Stimulated activated effector memory CD8-positive, alpha-beta T cell treated with anti-CD3 and anti-CD28 coated beads, Interleukin-12 subunit alpha, Interleukin-12 subunit beta, amount 100 ng/mL, for 72 hours (primary cell): ENCODE data around the gene GLOD4.

Source experiments
- ATAC-seq: fragments of 150-1000 bp; cut with Tn5 transposase; 2 replicates; pipeline ENCODE4 v1.10.0; 2021
- DNase-seq, 2 donors: peaks; one replicate each; pipeline ENCODE4 v3.0.0; 2021 to 2022; ENCODE audit warnings: low spot score in 2 of 2
- H3K27ac Mint-ChIP-seq: one replicate; pipeline ENCODE4 v1.8.0; 2022; ENCODE audit warnings: mild to moderate bottlenecking, mixed read lengths
- H3K36me3 Mint-ChIP-seq: one replicate; pipeline ENCODE4 v1.8.0; 2022; ENCODE audit warnings: mild to moderate bottlenecking, mixed read lengths
- H3K4me1 Mint-ChIP-seq: one replicate; pipeline ENCODE4 v1.8.0; 2022; ENCODE audit warnings: mixed read lengths
- H3K4me3 Mint-ChIP-seq: one replicate; pipeline ENCODE4 v1.8.0; 2022; ENCODE audit warnings: mild to moderate bottlenecking, mixed read lengths
- H3K9me3 Mint-ChIP-seq: one replicate; pipeline ENCODE4 v1.8.0; 2022; ENCODE audit warnings: mixed read lengths

GLOD4 gene

DNA sequence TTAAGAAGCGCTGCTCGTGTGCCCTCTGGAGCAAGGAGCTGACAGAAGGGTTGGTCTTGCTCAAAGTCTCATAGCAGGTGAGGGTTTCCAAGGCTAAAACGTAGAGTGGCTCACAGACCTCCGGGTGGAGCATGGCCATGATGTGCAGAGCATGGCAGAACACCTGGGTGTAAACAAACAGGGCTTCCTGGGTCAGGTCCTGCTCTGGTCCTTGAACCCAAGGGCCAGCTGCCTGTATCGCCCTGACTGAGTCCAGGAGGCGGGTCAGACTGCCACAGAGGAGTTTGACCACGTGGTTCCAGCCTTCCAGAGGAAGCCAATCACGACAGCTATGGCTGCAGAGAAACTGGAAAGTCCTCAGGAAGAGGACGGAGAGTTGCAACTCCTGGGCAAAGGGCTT lies 37.1 kb downstream of the GLOD4 start:
- Mint-ChIP-seq H3K4me3 (no peak overlapping the region), H3K36me3 (peaks cover 87% of the 10 kb centered on the region), H3K27ac (peak overlapping the region; percentile 43), H3K9me3 (no peaks in the 10 kb centered on the region), H3K4me1 (peaks cover 25% of the 10 kb centered on the region)
- DNase-seq (no peak), ATAC-seq (no peak)

DNA sequence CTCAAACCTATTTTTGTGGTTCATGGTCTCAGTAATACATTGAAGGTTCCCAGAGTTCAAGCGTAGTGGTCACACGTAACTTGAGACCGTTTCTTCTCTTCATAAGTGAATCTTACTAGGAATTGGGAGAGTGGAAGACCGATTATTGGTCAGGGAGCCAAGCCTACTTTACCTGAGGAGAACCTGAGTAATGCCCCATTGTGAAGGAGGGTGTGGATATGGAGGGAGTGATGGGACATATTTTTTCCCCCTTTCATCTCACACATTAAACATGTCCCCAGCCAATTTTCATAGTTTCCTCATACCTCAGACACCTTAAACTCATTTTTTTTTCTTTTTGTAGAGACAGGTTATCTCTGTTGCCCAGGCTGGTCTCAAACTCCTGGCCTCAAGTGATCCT lies 38.9 kb downstream of the GLOD4 start:
- Mint-ChIP-seq H3K27ac (peak overlapping the region; percentile 50), H3K36me3 (peaks cover 100% of the 10 kb centered on the region), H3K4me3 (no peak overlapping the region)

DNA sequence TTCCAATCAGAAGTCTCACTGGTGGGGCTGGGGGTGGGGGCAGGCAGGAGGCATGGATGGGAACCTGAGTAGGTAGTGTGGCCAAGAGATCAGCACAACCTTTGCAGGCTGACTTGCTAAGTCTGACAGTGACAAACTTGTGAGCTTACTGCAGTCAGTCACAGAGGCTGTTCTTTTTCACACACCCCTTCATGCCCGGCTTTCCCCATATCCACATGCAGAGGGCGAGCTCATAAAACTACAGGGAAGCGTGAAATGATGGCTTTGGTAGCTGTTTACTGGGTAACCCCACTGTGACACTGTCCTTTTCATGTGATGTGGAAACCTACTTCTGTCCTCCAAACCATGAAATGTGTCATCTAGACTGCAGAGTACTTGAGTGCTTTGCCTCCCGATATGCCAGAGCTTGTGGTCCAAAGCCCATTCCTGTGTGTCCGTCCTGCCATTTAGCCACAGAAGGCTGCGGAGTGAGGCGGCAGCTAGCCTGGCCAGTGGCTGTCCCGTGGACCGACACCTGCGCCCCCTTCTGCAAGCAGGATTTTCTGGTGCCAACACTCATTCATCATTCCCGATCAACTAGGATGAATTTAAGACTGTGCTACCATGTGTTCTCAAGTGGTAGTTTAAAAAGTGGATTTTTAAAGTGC lies 39.8 kb downstream of the GLOD4 start:
- H3K4me1 Mint-ChIP-seq, result peaks cover 7% of the 10 kb centered on the region
- DNase-seq (no peak), ATAC-seq (no peak)
- H3K9me3 Mint-ChIP-seq, result no peaks in the 10 kb centered on the region
- peaks cover 100% of the 10 kb centered on the region for H3K36me3 Mint-ChIP-seq
- no peak overlapping the region for H3K4me3 Mint-ChIP-seq
- no peak overlapping the region for H3K27ac Mint-ChIP-seq

More for the DNA sequence above, 38.9 kb downstream of the GLOD4 start:
- no peaks in the 10 kb centered on the region for H3K9me3 Mint-ChIP-seq
- ATAC-seq (no peak), DNase-seq (no peak)
- H3K4me1 Mint-ChIP-seq, result peaks cover 11% of the 10 kb centered on the region

DNA sequence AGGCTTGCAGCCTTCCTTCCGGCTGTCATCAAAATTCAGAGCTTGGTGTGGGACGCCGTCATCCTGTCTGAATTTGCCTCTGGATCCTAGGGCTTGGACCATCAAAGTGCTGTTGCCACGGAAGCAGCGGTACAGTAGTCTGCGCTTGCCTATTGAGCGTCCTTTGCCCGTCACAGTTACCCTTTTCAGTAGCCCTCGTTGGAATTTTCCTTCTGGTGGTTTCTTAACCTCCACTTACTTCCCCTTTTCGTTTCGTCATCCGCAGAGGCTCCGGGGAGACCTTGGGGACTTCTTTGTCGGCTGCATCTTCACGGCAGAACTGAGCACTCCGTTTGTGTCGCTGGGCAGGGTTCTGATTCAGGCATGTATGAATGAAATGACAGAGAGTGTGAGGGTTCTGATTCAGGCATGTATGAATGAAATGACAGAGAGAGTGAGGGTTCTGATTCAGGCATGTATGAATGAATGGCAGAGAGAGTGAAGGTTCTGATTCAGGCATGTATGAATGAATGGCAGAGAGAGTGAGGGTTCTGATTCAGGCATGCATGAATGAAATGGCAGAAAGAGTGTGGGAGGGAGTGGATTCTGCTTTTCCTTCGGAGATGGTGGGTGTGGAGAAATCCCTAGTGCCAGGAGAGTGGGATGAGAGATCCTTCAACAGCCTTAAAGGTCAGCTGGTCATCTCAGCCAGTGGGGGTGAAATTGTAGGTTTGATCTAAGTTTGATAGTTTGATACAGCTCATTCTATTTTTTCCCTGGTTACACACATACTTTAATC lies 41.7 kb downstream of the GLOD4 start:
- Mint-ChIP-seq H3K36me3 (peaks cover 98% of the 10 kb centered on the region), H3K4me3 (no peak overlapping the region), H3K9me3 (no peaks in the 10 kb centered on the region), H3K27ac (peak overlapping the region; percentile 61), H3K4me1 (peaks cover 7% of the 10 kb centered on the region)
- DNase-seq, result no peak
- peak; percentile 86 for ATAC-seq

DNA sequence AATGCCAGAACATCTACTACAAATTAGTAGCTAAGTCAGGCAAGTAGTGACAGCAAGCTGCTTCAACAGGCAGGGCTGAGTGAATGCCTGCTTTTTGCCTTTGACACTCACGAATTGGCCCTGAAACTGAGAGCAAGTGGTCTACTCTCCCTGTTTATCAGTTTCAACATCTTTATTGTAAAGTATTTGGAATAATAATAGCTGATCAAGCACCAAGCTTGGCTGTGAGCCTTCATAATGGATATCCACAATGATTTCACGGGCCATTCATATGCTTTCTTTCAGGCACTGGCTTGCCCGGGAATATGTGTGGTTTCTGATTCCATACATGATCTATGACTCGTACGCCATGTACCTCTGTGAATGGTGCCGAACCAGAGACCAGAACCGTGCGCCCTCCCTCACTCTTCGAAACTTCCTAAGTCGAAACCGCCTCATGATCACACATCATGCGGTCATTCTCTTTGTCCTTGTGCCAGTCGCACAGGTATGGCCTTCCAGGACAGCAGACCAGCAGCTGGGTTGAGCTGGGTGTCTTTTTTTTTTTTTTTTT lies 44.4 kb downstream of the GLOD4 start:
- Mint-ChIP-seq H3K9me3 (no peaks in the 10 kb centered on the region), H3K4me1 (peaks cover 16% of the 10 kb centered on the region), H3K4me3 (no peak overlapping the region), H3K36me3 (peaks cover 98% of the 10 kb centered on the region), H3K27ac (no peak overlapping the region)
- DNase-seq (no peak), ATAC-seq (no peak)

DNA sequence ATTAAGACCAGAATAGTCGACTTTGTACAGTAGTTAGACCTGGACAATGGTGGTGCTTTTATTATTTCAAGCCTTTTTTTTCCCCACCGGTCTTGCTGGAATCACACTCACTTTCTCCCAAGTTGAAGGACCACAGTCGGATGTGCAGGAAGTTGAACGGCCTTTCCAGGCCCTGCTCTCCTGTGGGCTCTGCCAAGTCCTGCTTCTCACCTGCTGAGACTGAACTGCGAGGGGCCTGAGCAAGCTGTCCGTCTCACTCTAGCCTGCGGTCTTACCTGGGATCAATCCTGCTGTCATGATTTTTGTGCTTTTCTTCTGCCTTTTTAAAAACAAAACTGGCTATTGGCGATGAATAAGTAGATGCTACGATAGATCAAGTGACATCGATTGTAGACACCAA lies 48.3 kb downstream of the GLOD4 start:
- Mint-ChIP-seq H3K9me3 (no peaks in the 10 kb centered on the region), H3K36me3 (peaks cover 59% of the 10 kb centered on the region), H3K4me3 (peak overlapping the region; percentile 87), H3K27ac (peak overlapping the region; percentile 93), H3K4me1 (peaks cover 16% of the 10 kb centered on the region)
- ATAC-seq, result no peak
- no peak for DNase-seq

DNA sequence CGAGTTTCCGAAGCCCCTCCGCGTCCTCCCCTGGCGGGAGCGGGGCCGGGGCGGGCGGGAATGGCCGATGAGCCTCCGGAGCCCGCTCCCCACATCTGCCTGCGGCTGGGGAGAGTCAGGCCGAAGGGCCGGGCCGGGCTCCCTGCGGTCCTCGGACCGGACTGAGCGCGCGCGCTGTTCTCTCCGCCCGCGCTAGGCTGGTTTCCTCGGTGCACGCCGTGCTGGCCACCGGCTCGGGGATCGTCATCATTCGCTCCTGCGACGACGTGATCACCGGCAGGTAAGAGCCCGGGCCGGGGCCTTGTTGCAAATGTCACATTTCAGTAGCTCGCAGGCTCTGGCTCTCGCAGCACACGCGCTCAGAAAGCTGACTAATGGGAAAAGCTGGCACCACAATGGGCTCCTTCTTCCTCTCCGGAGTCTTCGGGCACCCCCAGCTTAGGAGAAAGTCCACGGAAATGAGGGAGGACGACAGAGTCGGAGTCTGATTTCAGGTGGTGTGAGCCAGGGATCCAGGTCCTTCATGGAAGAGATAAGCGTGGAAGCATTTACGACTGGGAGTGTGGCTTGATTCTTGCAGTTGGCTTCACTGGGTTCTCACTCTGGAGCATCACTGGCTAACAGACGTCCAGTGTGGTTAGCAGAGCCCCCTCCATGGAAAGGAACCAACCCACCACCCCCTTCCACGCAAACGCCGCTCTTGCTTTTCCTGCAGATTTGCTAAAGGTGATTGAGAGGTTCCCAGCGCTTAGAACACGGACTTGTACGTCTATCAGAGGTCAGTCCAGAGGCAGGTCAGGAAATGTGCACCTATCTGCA lies 49.0 kb downstream of the GLOD4 start:
- DNase-seq, result peak; percentile 33 to 58
- peaks cover 16% of the 10 kb centered on the region for H3K4me1 Mint-ChIP-seq

DNA sequence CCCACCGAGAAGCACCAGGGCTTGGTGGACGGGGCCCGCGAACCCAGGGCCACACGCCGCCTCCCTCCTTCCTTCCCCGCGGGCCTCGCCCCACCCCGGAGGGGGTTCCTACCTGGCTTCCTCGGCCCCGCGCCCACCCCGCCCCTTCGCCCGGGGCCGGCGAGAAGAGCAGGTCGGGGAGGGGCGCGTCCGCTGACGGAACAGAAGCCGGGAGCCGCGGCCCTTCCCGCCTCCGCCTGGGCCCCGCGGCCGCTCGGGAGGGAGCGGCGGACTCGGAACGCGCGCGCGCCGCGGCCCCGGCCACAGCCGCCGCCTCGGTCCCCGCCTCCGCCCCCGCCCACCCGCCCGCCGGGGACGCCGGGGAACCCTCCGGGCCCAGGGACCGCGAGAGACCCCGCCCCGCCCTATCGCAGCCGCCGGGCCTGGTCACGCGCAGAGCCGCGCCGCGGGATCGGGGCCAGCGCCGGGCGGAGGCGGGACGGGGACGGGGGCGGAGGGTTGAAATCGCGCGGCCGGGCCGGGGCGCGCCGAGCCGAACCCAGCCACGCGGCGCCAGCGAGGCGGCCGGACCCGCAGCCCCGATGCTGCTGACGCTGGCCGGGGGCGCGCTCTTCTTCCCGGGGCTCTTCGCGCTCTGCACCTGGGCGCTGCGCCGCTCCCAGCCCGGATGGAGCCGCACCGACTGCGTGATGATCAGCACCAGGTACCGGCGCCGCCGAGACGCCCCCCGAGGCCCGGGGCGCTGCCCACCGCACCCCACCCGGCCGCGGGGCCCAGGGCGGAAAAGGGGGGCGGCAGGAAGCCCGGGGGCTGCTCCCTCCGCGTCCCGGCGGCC lies 49.8 kb downstream of the GLOD4 start, which contains the start of gene TLCD3A:
Gene TLCD3A, plus strand, starts transcription at position 530 of the 835 bp plus-strand sequence. Its CDS starts 52 bp downstream, at position 582.
- Mint-ChIP-seq H3K9me3 (no peaks in the 10 kb centered on the region), H3K36me3 (peaks cover 45% of the 10 kb centered on the region), H3K4me1 (peaks cover 16% of the 10 kb centered on the region), H3K27ac (peak within 1 kb of the TSS; percentile 93), H3K4me3 (peak within 1 kb of the TSS; percentile 87)
- peak; percentile 39 to 69 for DNase-seq
- ATAC-seq, result peak; percentile 80

More for the DNA sequence above, 49.0 kb downstream of the GLOD4 start:
- ATAC-seq, result peak; percentile 76
- Mint-ChIP-seq H3K27ac (peak overlapping the region; percentile 93), H3K4me3 (peak overlapping the region; percentile 87), H3K36me3 (peaks cover 53% of the 10 kb centered on the region), H3K9me3 (no peaks in the 10 kb centered on the region)

DNA sequence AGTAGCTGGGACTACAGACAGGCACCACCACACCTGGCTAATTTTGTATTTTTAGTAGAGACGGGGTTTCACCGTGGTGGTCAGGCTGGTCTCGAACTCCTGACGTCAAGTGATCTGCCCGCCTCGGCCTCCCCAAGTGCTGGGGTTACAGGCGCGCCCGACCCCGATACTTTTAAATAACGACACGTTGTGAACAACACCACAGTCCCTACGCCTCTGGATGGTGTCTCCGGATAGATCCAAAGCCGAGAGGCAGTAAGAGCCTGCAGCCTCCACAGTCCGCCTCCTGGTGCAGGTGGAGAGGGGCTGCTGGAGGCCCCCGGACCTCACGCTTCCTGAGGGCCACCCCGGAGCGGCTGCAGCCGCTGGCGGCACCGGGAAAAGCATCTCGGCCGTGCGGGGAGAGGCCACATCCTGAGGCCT lies 50.4 kb downstream of the GLOD4 start:
- Mint-ChIP-seq H3K36me3 (peaks cover 38% of the 10 kb centered on the region), H3K27ac (peak overlapping the region; percentile 80), H3K4me1 (peaks cover 16% of the 10 kb centered on the region), H3K4me3 (peak overlapping the region; percentile 68), H3K9me3 (no peaks in the 10 kb centered on the region)
- DNase-seq, result no peak
- peak; percentile 31 for ATAC-seq

DNA sequence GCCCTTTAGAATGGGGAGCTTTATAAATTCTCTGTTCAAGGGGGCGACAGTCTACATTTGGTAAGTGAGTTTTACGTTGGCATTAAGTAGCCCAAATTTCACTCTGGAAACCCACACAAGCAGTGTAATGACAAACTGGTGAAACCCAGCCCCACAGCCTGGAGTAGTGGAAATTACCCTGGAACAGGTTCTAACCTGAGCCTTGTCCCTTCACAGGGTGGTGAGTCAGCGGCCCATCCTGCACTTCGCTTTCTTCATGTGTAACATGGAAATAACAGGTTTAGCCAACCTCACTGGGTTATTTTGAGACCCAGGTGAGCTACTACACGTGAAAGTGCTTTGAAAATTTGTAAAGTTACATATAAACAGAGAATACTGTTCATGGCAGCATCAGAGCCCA lies 53.2 kb downstream of the GLOD4 start:
- peaks cover 12% of the 10 kb centered on the region for H3K4me1 Mint-ChIP-seq

DNA sequence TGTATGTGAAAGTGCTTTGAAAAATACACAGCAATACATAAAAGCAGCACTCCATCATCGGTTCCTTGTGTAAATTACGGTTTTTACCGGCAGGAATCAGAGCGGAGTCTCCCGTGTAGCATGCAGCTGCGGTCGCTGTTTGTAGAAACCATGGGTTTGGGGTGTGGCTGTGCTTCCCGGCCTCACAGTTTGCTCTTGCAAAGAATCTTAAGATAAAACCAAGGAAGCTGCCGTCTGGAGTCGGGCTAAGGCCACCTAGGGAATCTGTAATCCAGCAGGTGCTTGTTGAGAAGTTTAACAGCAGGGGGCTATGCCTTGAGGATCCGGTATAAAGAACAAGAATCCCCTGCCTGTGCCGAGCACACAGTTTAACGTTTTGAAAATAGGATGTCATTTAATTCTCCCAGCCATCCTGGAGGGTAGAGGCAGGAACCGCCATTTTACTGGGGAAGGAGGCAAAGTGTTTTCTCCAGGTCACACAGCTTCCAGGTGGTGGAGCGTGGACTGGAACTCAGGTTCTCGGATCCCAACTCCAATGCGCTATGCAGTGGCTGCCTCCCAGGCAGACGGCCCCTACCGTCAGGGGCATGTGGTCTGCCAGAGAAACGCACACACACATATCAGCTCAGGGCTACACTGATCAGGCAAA lies 55.7 kb downstream of the GLOD4 start:
- Mint-ChIP-seq H3K4me3 (no peak overlapping the region), H3K4me1 (no peaks in the 10 kb centered on the region), H3K9me3 (no peaks in the 10 kb centered on the region), H3K27ac (no peak overlapping the region), H3K36me3 (no peaks in the 10 kb centered on the region)
- no peak for DNase-seq
- ATAC-seq, result no peak

More for the DNA sequence above, 53.2 kb downstream of the GLOD4 start:
- no peaks in the 10 kb centered on the region for H3K9me3 Mint-ChIP-seq
- H3K27ac Mint-ChIP-seq, result no peak overlapping the region
- H3K4me3 Mint-ChIP-seq, result no peak overlapping the region
- H3K36me3 Mint-ChIP-seq, result peaks cover 13% of the 10 kb centered on the region
- DNase-seq (no peak), ATAC-seq (no peak)

DNA sequence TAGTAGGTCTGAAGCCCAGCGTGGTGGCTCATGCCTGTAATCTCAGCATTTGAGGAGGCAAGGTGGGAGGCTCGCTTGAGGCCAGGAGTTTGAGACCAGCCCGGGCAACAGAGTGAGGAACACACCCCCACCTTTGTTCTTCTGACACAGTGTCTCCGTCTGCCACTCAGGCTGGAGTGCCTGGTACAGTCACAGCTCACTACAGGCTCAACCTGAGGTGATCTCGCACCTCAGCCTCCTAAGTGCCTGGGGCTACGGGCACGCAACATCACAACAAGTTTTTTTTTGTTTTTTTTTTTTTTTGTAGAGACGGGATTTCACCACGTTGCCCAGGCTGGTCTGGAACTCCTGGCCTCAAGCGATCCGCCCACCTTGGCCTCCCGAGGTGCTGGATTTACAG lies 56.3 kb downstream of the GLOD4 start:
- no peak overlapping the region for H3K4me3 Mint-ChIP-seq
- no peak overlapping the region for H3K27ac Mint-ChIP-seq
- H3K4me1 Mint-ChIP-seq, result no peaks in the 10 kb centered on the region
- no peaks in the 10 kb centered on the region for H3K9me3 Mint-ChIP-seq
- DNase-seq, result no peak
- ATAC-seq, result no peak
- no peaks in the 10 kb centered on the region for H3K36me3 Mint-ChIP-seq

DNA sequence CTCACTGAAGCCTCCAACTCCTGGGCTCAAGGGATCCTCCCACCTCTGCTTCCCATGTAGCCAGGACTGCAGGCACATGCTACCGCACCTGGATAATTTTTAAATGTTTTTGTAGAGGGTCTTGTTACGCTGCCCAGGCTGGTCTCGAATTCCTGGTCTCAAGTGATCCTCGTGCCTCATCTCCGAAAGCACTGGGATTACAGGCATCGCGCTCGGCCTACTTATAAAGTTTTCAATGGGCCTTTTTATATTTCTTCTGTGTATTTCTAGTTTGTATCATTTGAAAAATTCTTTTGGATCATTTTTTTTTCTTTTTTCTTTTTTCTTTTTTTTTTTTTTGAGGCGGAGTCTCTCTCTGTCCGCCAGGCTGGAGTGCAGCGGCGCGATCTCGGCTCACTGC lies 57.0 kb downstream of the GLOD4 start:
- H3K27ac Mint-ChIP-seq, result no peak overlapping the region
- no peaks in the 10 kb centered on the region for H3K36me3 Mint-ChIP-seq
- H3K9me3 Mint-ChIP-seq, result no peaks in the 10 kb centered on the region
- no peak for ATAC-seq
- H3K4me3 Mint-ChIP-seq, result no peak overlapping the region
- no peaks in the 10 kb centered on the region for H3K4me1 Mint-ChIP-seq
- no peak for DNase-seq

DNA sequence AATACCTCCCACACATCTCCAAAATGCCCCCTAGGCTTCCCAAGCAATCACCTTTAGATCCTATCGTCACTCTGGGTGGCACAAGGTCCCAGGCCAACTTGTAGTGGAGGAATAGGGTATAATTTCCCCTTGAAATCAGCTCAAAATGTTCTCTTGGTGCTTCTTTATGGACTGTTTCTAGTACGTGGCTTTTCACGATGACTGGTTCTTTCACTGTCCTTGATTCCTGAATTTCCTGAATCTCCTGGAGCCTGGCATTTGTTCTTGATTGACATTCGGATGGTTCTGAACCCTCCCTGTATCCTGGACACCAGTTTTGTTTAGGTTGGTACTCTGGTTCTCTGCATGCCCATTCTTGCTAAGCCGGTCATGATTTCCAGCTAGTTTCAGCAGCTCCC lies 60.5 kb downstream of the GLOD4 start:
- no peak for ATAC-seq

More for the DNA sequence above, 60.5 kb downstream of the GLOD4 start:
- Mint-ChIP-seq H3K4me3 (no peak overlapping the region), H3K9me3 (no peaks in the 10 kb centered on the region), H3K27ac (no peak overlapping the region), H3K36me3 (no peaks in the 10 kb centered on the region), H3K4me1 (no peaks in the 10 kb centered on the region)
- DNase-seq, result no peak
